DMS 273 (cell line): ENCODE results near the gene MVB12B.

ENCODE experiments used
- DNase-seq: peaks from one replicate; lab custom pipeline; 2025; ENCODE audit not compliant: unreplicated experiment; lab: John Stamatoyannopoulos, UW

MVB12B gene

GRCh38 chr9:126380447-126380846 lies 53.8 kb downstream of the MVB12B start:
- no peak for DNase-seq

GRCh38 chr9:126381195-126381594 lies 54.6 kb downstream of the MVB12B start:
- DNase-seq = no peak

DNA sequence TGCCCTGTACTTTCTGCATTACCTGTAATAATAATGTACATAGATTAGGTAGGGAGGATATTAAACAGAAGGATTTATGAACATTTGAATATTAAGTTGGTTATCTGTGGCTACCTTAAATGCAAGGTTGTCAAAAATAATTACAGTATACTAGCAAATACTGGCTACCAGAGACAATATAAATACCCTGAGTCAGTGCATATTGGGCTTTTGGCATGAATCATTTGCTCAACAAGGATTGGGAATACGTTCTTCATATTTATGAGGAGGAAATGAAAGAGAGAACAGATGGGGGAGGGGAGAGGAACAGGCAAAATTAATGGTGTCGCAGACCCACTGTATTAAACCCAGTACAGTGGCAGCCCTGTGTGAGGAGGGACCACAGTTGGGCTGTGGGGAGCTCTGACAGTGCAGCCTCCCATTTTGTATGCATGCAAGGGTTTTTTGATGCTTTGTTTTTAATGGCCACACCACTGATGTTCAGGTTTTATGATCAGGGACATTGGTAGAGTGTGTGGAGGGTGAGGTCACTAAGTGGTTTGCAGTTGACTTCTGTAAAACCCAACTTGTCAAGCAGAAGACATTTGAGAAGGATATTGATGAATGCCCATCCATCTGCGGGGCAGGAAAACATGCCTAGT lies 56.9 kb downstream of the MVB12B start:
- DNase-seq = no peak

GRCh38 chr9:126384926-126385325 lies 58.3 kb downstream of the MVB12B start:
- no peak for DNase-seq

GRCh38 chr9:126386088-126386487 lies 59.5 kb downstream of the MVB12B start:
- DNase-seq = peak; percentile 32

- no peak for DNase-seq
Observed at GRCh38 chr9:126386776-126387175, 60.1 kb downstream of the MVB12B start.

GRCh38 chr9:126388964-126389708 lies 62.5 kb downstream of the MVB12B start:
- no peak for DNase-seq

DNA sequence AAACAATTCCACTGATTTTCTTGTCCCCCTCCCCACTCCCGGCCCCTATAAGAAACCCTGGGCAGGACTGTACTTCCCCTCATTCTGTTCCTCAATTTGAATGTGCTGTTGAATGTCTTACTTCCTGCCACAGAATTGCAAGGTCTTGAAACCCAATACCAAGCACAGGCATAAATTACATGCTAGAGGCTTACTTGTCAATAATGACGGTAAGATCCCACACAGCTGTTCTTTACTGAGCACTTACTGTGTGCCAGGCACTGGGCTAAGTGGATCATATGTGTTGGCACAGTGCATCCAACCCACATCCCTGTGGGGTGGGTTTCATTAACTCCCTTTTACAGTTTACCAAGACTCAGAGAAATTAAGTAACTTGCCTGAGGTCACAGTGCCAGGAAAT lies 63.4 kb downstream of the MVB12B start:
- DNase-seq = no peak

- no peak for DNase-seq
Observed at GRCh38 chr9:126390923-126391322, 64.3 kb downstream of the MVB12B start.

GRCh38 chr9:126391713-126392661 lies 65.4 kb downstream of the MVB12B start:
- DNase-seq = no peak

DNA sequence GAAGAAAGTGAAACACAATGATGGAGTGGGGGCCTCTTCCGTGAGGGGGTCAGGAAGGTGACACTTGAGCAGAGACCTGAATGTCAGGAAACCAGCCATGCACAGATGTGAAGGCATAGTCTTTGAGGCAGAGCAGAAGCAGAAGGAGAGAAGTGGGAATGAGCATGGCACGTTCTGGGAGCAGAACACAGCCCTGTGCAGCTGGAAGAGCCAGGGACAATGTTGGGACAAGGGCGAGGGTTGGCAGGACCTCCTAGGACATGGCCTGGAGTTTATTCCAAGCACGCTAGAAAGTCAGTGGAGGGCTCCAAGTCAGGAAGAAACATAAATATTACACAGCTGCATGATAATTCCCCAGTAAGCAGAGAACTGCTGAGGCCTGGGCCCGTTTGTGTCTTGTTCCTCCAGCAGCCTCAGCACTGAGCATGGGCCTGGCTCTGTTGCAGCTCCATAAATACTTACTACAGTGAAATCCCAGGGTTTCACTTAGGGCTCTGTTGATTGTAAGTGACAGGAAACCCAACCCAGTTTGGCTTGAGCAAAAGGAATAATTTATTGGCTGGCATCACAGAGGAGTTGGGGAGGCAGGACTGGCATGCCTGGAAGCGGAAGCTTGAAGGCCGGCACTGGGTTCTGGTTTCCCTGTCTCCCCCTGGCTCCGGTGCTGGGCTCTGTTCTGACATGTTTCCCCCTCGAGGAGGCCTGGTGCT lies 66.2 kb downstream of the MVB12B start:
- DNase-seq = no peak

DNA sequence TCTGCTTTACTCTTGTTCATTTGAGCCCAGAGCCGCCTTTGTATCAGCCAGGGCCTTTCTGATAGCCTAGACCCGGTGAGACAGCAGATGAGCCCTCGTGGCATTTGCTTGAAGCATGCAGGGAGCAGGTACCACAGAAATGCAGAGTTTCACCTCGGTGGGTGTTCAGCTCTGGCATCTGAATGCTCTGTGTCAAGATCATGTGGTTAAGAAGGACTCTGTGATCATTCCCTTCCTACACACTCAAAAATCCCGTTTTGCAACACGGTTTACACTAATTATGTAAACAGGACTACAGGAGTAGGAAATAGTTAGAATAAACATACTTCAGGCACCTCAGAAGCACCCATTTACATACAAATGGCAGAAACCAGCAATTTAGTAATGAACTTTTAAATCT lies 67.2 kb downstream of the MVB12B start:
- DNase-seq = no peak

DNA sequence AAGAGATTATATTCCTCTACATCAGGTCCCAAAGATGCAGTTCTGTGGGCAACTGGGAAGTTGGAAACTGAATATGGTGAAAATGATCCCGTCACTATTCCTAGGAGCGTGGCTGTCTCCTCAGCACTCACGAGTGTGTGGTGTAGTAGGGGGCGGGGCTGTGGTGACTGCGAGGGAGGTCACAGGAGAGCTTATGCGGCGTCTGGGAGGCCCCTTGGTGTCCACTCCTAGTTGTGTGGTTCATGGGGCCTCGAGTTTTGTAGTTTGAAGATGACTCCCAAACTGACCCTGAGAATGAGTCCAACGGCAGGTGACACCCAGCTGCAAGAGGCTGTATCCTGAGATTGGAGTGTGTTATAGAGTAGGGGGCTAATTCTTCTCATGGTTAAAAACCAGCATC lies 68.2 kb downstream of the MVB12B start:
- no peak for DNase-seq

- peak; percentile 9 for DNase-seq
Observed at GRCh38 chr9:126395439-126396212, 69.0 kb downstream of the MVB12B start.

GRCh38 chr9:126397056-126397455 lies 70.4 kb downstream of the MVB12B start:
- DNase-seq = peak; percentile 21

- peak; percentile 75 for DNase-seq
Observed at GRCh38 chr9:126398403-126399058, 71.9 kb downstream of the MVB12B start.

DNA sequence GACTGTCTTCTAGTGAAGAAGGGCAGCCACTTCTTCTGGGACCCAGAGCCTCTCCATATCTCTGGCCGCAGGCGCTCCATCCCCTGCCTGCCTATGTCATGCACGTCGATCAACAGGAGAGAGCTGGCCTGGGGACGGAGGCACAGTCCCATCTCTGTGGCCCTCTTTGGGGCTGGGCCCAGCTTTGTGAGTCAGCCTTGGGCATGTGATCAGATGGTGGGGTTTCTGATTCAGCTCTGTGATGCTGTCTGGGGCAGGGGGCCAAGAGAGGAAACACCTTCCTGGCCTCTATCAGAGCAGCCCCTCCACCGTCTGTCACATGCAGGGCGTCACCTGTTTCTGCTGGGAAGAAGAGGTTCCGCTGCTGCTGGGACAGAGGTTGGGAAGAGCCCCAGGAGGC lies 72.6 kb downstream of the MVB12B start:
- DNase-seq = no peak

- DNase-seq = no peak
Observed at GRCh38 chr9:126399789-126400188, 73.2 kb downstream of the MVB12B start.

DNA sequence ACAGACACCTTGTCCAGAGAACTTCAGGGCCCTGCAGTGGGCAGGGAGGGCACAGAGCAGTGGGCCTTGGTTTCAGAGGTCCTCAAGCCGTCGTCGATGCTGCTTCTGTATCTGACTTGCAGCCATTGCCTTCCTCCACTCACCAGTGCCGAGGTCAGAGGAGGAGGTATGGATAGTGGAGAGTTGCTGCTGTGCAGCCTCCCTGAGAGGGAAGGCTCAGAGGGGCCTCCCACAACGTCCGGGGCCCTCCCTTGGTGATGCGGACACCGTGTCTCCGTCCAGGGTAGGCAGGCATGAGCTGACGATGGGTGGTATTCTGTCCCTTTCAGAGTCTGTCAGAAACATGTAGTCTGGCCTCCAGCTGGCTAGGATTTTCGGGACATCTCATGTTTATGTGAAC lies 73.9 kb downstream of the MVB12B start:
- DNase-seq = no peak

DNA sequence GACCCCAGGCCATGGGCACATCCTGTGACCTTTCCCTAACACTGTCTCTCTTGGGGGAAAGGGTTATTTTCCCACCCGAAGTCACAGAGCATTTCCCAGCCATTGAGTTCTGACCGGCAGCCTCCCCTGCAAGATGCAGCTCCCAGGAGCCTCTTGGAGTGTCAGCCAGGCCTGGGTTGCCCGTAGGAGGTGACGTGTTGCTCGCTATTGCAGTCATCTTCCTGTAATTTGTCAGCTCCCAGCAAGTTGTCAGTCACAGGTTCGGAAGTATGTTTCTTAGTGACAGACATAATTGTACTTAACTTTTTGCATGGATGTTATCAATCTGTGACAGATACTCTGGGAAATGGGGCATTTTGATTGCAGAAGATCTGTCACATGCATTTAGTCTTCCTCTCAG lies 74.5 kb downstream of the MVB12B start:
- no peak for DNase-seq
